Measurements from ENCODE around the gene CPTP. TPM values are rescaled to one million over a fixed set of nuclear protein-coding genes. Genes with fewer than 3 reads are reported as not detected.

The CPTP gene
- total RNA-seq, 2 experiments from 2014 or later, result 18.5 to 21.4 TPM

DNA sequence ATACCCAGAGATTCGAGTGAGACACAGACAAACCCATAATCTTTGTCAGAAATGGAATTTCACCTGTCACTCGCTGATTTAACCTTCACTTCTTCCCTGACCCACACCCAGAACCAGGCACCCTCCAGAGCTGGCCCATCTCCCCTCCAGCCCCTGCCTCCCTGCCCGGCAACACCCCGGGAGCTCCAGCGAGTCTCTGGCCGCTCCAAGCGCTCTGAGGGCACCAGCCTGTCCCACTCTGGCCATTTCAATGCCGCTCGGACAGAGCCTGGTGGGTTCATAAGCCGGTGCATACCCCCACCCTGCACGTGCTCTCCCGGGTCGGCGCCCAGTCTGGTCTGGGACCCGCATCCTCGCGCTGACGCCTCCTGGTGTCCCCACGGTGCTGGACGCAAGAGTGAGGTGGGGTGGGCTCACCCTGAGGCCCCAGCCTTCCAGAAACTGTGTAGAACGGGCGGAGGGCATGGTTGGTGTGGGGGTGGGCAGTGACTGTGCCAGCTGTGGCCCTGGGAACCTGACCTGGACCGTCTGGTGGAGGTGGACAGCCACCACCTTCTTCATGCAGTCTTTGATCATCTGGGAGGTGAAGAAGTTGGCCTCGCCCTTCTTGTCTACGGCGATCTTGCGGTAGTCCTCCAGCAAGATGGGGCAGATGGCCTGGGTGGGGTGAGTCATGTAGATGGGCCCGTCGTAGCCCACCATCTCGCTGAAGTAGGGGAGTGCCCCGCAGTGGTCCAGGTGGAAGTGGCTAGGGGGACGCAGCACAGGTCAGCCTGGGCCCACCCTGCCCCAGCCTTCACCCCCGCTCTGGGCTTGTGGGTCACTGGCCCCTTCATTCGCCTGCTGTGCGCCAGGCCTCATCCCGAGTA lies 5.6 kb upstream of the CPTP start:
- no peak overlapping the region for H3K27ac Mint-ChIP-seq
- no peak overlapping the region for H3K4me3 Mint-ChIP-seq
- peaks cover 28% of the 10 kb centered on the region for H3K36me3 Mint-ChIP-seq (ENCODE audit: low read depth)
- ChIA-PET POLR2A (no interaction called here), CTCF (no interaction called here)
- DNase-seq, result no peak
- peaks cover 23% of the 10 kb centered on the region for H3K4me1 Mint-ChIP-seq (ENCODE audit: low read depth)
- H3K9me3 Mint-ChIP-seq (ENCODE audit: insufficient read depth), result no peaks in the 10 kb centered on the region
- no peaks in the 10 kb centered on the region for H3K27me3 Mint-ChIP-seq (ENCODE audit: low read depth)
- ATAC-seq, result no peak

DNA sequence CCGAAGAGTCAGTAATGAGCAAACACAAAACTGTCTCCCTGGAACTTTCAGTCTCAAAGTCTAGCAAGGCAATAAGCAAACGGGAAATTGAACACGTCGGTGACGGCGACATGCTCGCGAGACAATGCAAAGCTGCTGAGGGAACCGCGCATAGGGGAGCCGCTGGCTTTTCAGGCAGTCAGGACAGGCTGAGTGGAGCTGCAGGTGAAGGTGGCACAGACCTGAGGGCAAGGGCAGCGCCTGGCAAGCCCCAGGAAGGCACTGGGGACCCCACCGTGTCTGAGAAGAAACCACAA lies 5.0 kb upstream of the CPTP start:
- POLR2A ChIA-PET, result no interaction called here
- peaks cover 24% of the 10 kb centered on the region for H3K4me1 Mint-ChIP-seq (ENCODE audit: low read depth)
- CTCF ChIA-PET, result no interaction called here

DNA sequence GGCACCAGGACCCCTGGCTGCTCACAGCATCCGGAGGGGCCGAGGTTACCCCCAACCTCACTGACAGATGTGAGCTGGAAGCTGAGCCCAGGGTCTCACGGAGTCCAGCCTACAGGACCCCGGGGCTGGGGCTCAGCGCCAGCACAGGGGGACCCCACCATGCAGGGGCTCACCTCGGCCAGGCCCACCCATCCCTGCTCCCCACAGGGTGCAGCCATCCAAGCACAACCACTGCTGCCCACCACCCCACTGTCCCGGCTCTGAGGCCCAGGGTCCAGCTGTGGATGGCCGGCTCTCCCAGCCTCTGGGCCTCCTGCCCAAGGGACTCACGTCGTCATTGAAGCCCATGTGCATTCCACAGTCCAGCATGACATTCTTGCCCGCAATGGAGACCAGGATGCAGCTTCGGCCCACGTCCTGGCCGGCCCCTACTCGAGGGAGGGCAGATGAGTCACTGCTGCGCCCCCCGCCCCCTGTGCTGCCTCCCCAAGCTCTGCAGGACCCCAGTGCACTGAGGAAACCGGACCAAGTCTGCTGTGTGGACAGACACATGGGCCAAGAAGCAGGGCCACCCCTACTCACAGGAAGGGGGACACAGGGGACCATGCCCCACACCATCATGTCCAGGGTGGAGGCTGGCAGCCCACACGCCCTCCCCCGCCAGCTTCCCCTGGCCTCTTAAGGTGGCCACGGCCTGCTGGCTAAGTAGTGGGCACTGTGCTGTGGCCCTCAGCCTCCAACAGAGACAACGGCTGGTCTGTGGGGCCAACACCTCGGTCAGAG lies 3.7 kb upstream of the CPTP start:
- H3K36me3 Mint-ChIP-seq (ENCODE audit: low read depth), result peaks cover 23% of the 10 kb centered on the region
- no peak for ATAC-seq
- H3K4me3 Mint-ChIP-seq, result no peak overlapping the region
- H3K9me3 Mint-ChIP-seq (ENCODE audit: insufficient read depth), result no peaks in the 10 kb centered on the region
- no peak overlapping the region for H3K27ac Mint-ChIP-seq
- ChIA-PET CTCF (no interaction called here), POLR2A (interaction anchor here (1.0 kb wide), 1 partner anchor 9 kb away, joined by 4 read pairs; no protein-coding TSS in a partner anchor)
- H3K27me3 Mint-ChIP-seq (ENCODE audit: low read depth), result no peaks in the 10 kb centered on the region
- DNase-seq, result no peak
- H3K4me1 Mint-ChIP-seq (ENCODE audit: low read depth), result peaks cover 28% of the 10 kb centered on the region

More for the DNA sequence above, 5.0 kb upstream of the CPTP start:
- no peaks in the 10 kb centered on the region for H3K27me3 Mint-ChIP-seq (ENCODE audit: low read depth)
- H3K27ac Mint-ChIP-seq, result no peak overlapping the region
- peaks cover 28% of the 10 kb centered on the region for H3K36me3 Mint-ChIP-seq (ENCODE audit: low read depth)
- DNase-seq (no peak), ATAC-seq (no peak)
- H3K9me3 Mint-ChIP-seq (ENCODE audit: insufficient read depth), result no peaks in the 10 kb centered on the region
- no peak overlapping the region for H3K4me3 Mint-ChIP-seq

DNA sequence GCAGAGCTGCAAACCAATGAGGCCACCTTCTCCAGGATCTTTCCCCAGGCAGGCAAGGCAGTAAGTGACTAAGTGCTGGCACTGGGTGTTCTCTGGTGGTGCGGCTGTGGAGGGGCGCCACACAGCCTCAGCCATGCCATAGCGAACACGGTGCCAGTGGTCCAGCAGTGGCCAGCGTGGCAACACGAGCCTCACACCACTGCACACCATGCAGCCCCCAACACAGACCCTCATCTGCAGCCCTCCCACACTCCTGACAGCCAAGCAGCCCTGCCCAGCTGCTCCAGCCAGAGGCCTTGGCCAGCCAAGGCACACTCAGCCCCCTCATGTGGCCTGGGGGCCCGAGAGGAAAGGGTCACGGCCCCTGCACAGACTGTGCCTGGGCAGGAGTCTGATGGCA lies 3.1 kb upstream of the CPTP start:
- no peak for ATAC-seq
- Mint-ChIP-seq H3K4me3 (no peak overlapping the region), H3K36me3 (ENCODE audit: low read depth) (peaks cover 19% of the 10 kb centered on the region), H3K27me3 (ENCODE audit: low read depth) (no peaks in the 10 kb centered on the region), H3K9me3 (ENCODE audit: insufficient read depth) (no peaks in the 10 kb centered on the region), H3K4me1 (ENCODE audit: low read depth) (peaks cover 35% of the 10 kb centered on the region), H3K27ac (peak overlapping the region; percentile 30)
- no peak for DNase-seq
- ChIA-PET CTCF (no interaction called here), POLR2A (interaction anchor here (1.0 kb wide), 1 partner anchor 10 kb away, joined by 4 read pairs; no protein-coding TSS in a partner anchor)

DNA sequence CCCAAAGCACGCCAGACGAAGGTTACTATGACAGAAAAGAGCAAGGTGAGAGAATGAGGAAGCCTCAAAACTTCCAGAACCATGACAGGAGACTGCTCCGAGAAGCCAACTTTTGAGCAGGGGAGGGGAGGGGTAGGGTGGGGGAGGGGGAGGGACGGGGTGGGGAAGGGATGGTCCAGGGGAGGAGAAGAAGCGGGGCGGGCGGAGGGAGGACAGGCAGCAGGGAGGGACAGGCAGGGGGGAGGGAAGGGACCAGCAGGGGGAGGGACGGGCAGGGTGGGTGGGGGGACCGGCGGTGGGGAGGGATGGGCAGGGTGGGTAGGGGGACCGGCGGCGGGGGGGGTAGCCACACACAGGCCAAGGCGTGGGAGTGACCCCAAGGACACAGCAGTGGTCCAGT lies 2.2 kb upstream of the CPTP start:
- ATAC-seq, result no peak

DNA sequence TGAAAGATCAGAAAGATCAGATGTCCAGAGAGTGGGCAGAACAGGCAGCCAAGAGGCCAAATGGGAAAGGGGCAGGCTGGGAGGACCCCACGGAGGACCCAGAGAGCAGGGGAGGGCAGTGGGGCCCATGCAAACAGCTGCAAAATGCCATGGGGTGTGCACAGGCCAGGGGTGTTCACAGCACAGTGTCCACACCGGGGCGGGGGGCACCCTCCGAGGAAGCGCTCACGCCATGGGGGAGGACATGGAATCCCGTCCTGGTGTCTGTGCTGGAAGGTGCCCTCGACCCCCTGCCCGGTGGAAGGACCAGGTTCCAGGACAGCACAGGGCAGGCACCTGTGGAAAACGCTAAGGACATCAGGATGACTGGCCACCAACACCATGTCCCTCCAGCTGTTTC lies 1.6 kb upstream of the CPTP start:
- no peaks in the 10 kb centered on the region for H3K9me3 Mint-ChIP-seq (ENCODE audit: insufficient read depth)
- ChIA-PET CTCF (no interaction called here), POLR2A (no interaction called here)
- H3K27ac Mint-ChIP-seq, result peak overlapping the region; percentile 93
- no peaks in the 10 kb centered on the region for H3K27me3 Mint-ChIP-seq (ENCODE audit: low read depth)
- ATAC-seq (no peak), DNase-seq (no peak)
- peak overlapping the region; percentile 82 for H3K4me3 Mint-ChIP-seq
- H3K4me1 Mint-ChIP-seq (ENCODE audit: low read depth), result peaks cover 38% of the 10 kb centered on the region
- H3K36me3 Mint-ChIP-seq (ENCODE audit: low read depth), result peaks cover 14% of the 10 kb centered on the region

More for the DNA sequence above, 2.2 kb upstream of the CPTP start:
- Mint-ChIP-seq H3K9me3 (ENCODE audit: insufficient read depth) (no peaks in the 10 kb centered on the region), H3K4me3 (peak overlapping the region; percentile 42), H3K27me3 (ENCODE audit: low read depth) (no peaks in the 10 kb centered on the region), H3K36me3 (ENCODE audit: low read depth) (peaks cover 17% of the 10 kb centered on the region), H3K4me1 (ENCODE audit: low read depth) (peaks cover 38% of the 10 kb centered on the region), H3K27ac (peak overlapping the region; percentile 51)
- POLR2A ChIA-PET, result no interaction called here
- DNase-seq, result no peak
- CTCF ChIA-PET, result no interaction called here

DNA sequence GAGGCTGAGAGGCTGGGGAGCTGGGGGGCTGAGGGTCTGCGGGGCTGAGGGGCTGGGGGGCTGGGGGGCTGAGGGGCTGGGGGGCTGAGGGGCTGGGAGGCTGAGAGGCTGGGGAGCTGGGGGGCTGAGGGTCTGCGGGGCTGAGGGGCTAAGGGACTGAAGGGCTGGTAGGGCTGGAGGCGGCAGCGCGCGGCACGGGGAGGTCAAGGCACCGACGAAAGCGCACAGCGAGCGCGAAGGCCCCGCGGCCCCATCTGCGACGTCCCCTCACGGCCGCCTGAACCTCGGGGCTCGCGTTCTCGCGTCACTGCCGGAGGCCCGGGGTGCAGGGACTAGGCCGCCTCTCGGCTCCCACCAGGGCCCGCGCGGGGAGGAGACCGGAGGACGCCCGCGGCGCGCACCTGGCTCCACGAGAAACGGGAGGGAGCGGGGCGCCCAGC lies 498 bp upstream of the CPTP start:
- Mint-ChIP-seq H3K4me1 (ENCODE audit: low read depth) (peaks cover 38% of the 10 kb centered on the region), H3K27me3 (ENCODE audit: low read depth) (no peaks in the 10 kb centered on the region), H3K36me3 (ENCODE audit: low read depth) (peaks cover 13% of the 10 kb centered on the region), H3K27ac (peak overlapping the region; percentile 68), H3K9me3 (ENCODE audit: insufficient read depth) (no peaks in the 10 kb centered on the region), H3K4me3 (peak overlapping the region; percentile 87)
- ATAC-seq (peak; percentile 57), DNase-seq (no peak)
- CTCF ChIA-PET, result no interaction called here
- POLR2A ChIA-PET, result no interaction called here

DNA sequence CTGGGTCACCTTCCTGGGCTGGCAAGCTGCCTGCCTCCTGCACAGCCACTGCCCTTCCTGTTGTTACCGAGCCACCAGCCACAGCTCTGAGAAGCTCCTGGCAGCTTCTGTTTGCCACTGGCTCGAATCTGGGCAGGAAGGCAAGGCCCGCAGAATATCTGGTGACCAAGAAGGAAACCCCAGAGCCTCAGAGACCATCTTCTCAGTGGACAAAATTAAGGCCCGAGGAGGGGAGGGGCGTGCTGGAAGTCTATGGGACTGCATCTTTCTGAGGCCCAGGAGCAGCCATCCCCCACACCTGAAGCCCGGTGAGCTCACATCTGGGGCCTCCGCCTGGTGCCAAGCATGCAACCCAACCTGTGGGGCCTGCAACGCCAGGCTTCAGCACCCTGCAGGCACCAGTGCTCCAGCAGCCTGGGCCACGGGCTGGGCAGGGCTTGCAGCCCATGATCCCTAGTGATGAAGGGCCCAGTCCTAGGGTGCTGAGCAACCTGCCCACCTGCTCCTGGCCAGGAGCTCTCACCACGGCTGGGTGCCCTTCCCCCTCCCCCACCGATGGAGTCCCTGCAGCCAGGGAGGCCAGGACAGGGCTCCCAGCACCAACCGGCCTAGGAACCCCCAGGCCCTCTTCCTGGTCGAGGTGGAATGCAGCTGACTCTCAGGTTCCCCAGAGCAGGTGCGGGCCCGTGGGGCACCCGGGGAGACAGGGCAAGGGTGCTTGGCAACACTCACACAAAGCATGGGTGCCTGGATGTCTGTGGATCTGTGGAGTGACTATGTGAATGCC lies 879 bp downstream of the CPTP start:
- no peaks in the 10 kb centered on the region for H3K27me3 Mint-ChIP-seq (ENCODE audit: low read depth)
- ATAC-seq (no peak), DNase-seq (no peak)
- H3K9me3 Mint-ChIP-seq (ENCODE audit: insufficient read depth), result no peaks in the 10 kb centered on the region
- ChIA-PET CTCF (no interaction called here), POLR2A (interaction anchor here (0.5 to 0.6 kb wide), 2 partner anchors 47 to 379 kb away, joined by 3 read pairs; no protein-coding TSS in a partner anchor)
- peak overlapping the region; percentile 80 for H3K27ac Mint-ChIP-seq
- peaks cover 38% of the 10 kb centered on the region for H3K4me1 Mint-ChIP-seq (ENCODE audit: low read depth)
- peak overlapping the region; percentile 76 for H3K4me3 Mint-ChIP-seq
- H3K36me3 Mint-ChIP-seq (ENCODE audit: low read depth), result peaks cover 11% of the 10 kb centered on the region

DNA sequence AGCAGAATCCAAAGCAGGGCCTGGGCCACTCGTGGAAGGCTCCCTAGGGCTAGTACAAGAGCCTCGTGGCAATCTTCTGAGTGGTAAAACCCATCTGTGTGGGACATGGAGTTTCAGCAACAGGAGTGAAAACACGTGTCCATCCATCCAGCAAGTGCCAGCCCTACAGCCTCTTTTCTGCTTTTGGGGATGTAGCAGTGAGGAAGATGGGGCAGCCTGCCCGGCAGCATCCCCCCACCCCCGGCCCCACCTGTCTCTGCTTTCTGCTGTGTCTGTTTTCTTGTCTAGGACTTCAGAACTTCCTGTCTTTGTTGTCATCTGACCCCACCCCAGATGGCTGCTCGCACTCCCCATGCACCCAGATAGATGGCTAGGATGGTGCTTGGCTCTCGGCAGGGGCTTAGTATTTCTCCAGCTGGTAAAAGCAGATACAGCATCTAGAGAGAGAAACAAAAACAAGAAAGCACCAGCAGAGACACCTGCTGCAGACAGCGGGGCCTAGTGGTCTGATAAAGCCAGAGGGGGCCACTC lies 1.5 kb downstream of the CPTP start:
- Mint-ChIP-seq H3K27ac (peak overlapping the region; percentile 80), H3K9me3 (ENCODE audit: insufficient read depth) (no peaks in the 10 kb centered on the region), H3K27me3 (ENCODE audit: low read depth) (no peaks in the 10 kb centered on the region), H3K4me1 (ENCODE audit: low read depth) (peaks cover 38% of the 10 kb centered on the region), H3K36me3 (ENCODE audit: low read depth) (peaks cover 11% of the 10 kb centered on the region), H3K4me3 (peak overlapping the region; percentile 76)
- POLR2A ChIA-PET, result interaction anchor here (0.5 kb wide), 2 partner anchors 48 to 108 kb away, joined by 3 read pairs; no protein-coding TSS in a partner anchor
- CTCF ChIA-PET, result no interaction called here
- DNase-seq, result no peak
- ATAC-seq, result no peak

DNA sequence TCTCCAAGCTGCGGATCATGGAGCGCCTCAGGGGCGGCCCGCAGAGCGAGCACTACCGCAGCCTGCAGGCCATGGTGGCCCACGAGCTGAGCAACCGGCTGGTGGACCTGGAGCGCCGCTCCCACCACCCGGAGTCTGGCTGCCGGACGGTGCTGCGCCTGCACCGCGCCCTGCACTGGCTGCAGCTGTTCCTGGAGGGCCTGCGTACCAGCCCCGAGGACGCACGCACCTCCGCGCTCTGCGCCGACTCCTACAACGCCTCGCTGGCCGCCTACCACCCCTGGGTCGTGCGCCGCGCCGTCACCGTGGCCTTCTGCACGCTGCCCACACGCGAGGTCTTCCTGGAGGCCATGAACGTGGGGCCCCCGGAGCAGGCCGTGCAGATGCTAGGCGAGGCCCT lies 2.7 kb downstream of the CPTP start:
- ChIA-PET POLR2A (interaction anchor here (0.6 kb wide), 1 partner anchor 45 kb away, joined by 3 read pairs; no protein-coding TSS in a partner anchor), CTCF (no interaction called here)
- peaks cover 28% of the 10 kb centered on the region for H3K4me1 Mint-ChIP-seq (ENCODE audit: low read depth)
- H3K36me3 Mint-ChIP-seq (ENCODE audit: low read depth), result peaks cover 9% of the 10 kb centered on the region
- H3K4me3 Mint-ChIP-seq, result peak overlapping the region; percentile 18
- H3K9me3 Mint-ChIP-seq (ENCODE audit: insufficient read depth), result no peaks in the 10 kb centered on the region
- H3K27ac Mint-ChIP-seq, result no peak overlapping the region
- ATAC-seq, result no peak
- H3K27me3 Mint-ChIP-seq (ENCODE audit: low read depth), result no peaks in the 10 kb centered on the region
- no peak for DNase-seq

DNA sequence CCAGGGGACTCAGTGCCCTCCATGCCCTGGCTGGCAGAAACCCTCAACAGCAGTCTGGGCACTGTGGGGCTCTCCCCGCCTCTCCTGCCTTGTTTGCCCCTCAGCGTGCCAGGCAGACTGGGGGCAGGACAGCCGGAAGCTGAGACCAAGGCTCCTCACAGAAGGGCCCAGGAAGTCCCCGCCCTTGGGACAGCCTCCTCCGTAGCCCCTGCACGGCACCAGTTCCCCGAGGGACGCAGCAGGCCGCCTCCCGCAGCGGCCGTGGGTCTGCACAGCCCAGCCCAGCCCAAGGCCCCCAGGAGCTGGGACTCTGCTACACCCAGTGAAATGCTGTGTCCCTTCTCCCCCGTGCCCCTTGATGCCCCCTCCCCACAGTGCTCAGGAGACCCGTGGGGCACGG lies 3.7 kb downstream of the CPTP start:
- Mint-ChIP-seq H3K4me1 (ENCODE audit: low read depth) (peaks cover 21% of the 10 kb centered on the region), H3K27ac (no peak overlapping the region)
- CTCF ChIA-PET, result no interaction called here

More for the DNA sequence above, 3.7 kb downstream of the CPTP start:
- POLR2A ChIA-PET, result no interaction called here
- no peaks in the 10 kb centered on the region for H3K27me3 Mint-ChIP-seq (ENCODE audit: low read depth)
- no peak overlapping the region for H3K4me3 Mint-ChIP-seq
- ATAC-seq (no peak), DNase-seq (no peak)
- peaks cover 9% of the 10 kb centered on the region for H3K36me3 Mint-ChIP-seq (ENCODE audit: low read depth)
- no peaks in the 10 kb centered on the region for H3K9me3 Mint-ChIP-seq (ENCODE audit: insufficient read depth)

Data from activated CD8-positive, alpha-beta T cell treated with anti-CD3 and anti-CD28 coated beads, Interleukin-2, amount 10 ng/mL, durations not matched to agents 7 days and 5 days (primary cell).